Neural progenitor cell (in vitro differentiated cells): ENCODE measurements around the gene FKRP.

ENCODE experiments used
- EZH2 ChIP-seq: fragments of 200-600 bp; sonication (generic); IDR thresholded peaks from 2 replicates; pipeline ENCODE4 v1.6.1; 2017; ENCODE audit warnings: antibody characterized with exemption, mild to moderate bottlenecking, moderate library complexity
- TF ChIP-seq, protein P1 (sequence below): fragments of 200-600 bp; sonication (generic); IDR thresholded peaks from 2 replicates; pipeline ENCODE4 v1.5.1; 2017; ENCODE audit warnings: antibody characterized with exemption, mild to moderate bottlenecking

DNA sequence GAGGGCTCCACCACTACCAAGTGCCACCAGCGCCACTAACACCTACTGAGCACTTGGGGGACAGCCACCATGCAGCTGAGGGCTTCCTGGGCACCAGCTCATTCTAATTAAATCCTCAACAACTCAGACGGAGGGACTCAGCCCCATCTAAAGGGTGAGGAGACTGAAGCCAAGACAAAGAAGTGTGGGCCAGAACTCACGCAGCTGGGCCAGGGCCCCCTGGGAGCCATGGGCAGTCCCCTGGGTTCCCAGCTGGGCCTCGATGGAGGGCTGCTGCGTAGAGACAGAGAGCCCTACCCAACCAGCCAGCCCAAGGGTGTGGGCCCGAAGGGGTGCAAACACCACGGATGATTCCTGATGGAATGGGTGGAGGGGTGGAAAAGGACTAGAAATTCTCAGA is 16.2 kb upstream of the FKRP start:
- TF ChIP-seq, protein P1, sequence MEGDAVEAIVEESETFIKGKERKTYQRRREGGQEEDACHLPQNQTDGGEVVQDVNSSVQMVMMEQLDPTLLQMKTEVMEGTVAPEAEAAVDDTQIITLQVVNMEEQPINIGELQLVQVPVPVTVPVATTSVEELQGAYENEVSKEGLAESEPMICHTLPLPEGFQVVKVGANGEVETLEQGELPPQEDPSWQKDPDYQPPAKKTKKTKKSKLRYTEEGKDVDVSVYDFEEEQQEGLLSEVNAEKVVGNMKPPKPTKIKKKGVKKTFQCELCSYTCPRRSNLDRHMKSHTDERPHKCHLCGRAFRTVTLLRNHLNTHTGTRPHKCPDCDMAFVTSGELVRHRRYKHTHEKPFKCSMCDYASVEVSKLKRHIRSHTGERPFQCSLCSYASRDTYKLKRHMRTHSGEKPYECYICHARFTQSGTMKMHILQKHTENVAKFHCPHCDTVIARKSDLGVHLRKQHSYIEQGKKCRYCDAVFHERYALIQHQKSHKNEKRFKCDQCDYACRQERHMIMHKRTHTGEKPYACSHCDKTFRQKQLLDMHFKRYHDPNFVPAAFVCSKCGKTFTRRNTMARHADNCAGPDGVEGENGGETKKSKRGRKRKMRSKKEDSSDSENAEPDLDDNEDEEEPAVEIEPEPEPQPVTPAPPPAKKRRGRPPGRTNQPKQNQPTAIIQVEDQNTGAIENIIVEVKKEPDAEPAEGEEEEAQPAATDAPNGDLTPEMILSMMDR: no peak
- TF ChIP-seq EZH2: no peak
